ENCODE results near the gene KRTAP9-4. TPM values are rescaled to one million over a fixed set of nuclear protein-coding genes. Genes with fewer than 3 reads are reported as not detected.

KRTAP9-4 gene
- total RNA-seq, 1 experiment from 2014 or later: not detected

DNA sequence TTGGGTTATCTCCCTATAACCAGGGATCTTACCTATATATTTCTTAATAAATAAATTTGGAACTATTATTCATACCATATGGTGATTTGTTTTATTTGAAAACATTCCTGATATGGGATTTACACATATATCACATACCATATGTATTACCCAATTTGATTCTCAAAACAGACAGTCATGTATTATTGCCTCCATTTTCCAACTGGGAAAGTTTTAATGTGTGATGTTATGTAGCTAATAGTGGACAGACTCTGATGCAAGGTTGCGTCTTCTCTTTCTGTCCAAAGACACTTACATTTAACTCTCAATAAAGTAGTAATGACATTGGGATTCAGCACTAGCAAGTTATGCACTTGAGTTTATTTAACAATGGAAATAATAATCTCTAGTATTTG is 6.8 kb downstream of the KRTAP9-4 start:
- ATAC-seq (no peak), DNase-seq (ENCODE audit: low read depth, low spot score) (no peak)
- POLR2A ChIA-PET: no interaction called here
- RAD21 ChIA-PET (ENCODE audit: low non-redundant PET in 1 of 2, low total read pairs in 2 of 2, uncharacterized antibody in 2 of 2, unreplicated experiment in 2 of 2): no interaction called here
- Histone ChIP-seq H3K4me3 (replicated peaks in 1 of 2; ENCODE audit: low read depth in 1 of 2, low read length in 2 of 2) (no peak overlapping the region), H3K9me2 (ENCODE audit: insufficient read depth) (no peaks in the 10 kb centered on the region), H3K27ac (ENCODE audit: low read depth, low read length) (no peak overlapping the region), H3K4me2 (ENCODE audit: low read length) (no peak overlapping the region), H2AFZ (ENCODE audit: low read depth, low read length, poor library complexity, severe bottlenecking) (no peak overlapping the region), H4K20me1 (ENCODE audit: insufficient read depth) (no peaks in the 10 kb centered on the region), H3K9me3 (ENCODE audit: control insufficient read depth in 1 of 2, insufficient read depth in 1 of 2, low read depth in 1 of 2, low read length in 2 of 2) (no peaks in the 10 kb centered on the region), H3K4me1 (ENCODE audit: control insufficient read depth in 1 of 2, insufficient read depth in 2 of 2, low read length in 2 of 2) (no peaks in the 10 kb centered on the region), H3K27me3 (ENCODE audit: insufficient read depth, low read length) (no peaks in the 10 kb centered on the region), H3K36me3 (ENCODE audit: control insufficient read depth in 1 of 2, insufficient read depth in 2 of 2, low read length in 2 of 2) (no peaks in the 10 kb centered on the region), H3K79me2 (ENCODE audit: insufficient read depth, low read length) (no peaks in the 10 kb centered on the region), H3K9ac (ENCODE audit: low read length) (no peak overlapping the region)
- TF ChIP-seq, protein P1, sequence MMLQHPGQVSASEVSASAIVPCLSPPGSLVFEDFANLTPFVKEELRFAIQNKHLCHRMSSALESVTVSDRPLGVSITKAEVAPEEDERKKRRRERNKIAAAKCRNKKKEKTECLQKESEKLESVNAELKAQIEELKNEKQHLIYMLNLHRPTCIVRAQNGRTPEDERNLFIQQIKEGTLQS (IDR thresholded peaks at IDR 0.05): no peak
- TF ChIP-seq RAD21 (IDR thresholded peaks at IDR 0.05; ENCODE audit: low read depth) (no peak), ZNF274 (IDR thresholded peaks at IDR 0.05; ENCODE audit: low read depth, low read length) (no peak), SIN3A (IDR thresholded peaks at IDR 0.05; ENCODE audit: low read depth) (no peak), POLR2A (IDR thresholded peaks at IDR 0.05; ENCODE audit: borderline replicate concordance, extremely low read depth, insufficient read depth, insufficient read length) (no peak), FOSL1 (IDR thresholded peaks at IDR 0.05; ENCODE audit: low read depth) (no peak), CEBPB (IDR thresholded peaks at IDR 0.05; ENCODE audit: low read depth) (no peak), YY1 (IDR thresholded peaks at IDR 0.05; ENCODE audit: extremely low read depth, insufficient replicate concordance, low read depth, low read length) (no peak), ELF1 (IDR thresholded peaks at IDR 0.05; ENCODE audit: borderline replicate concordance, low read depth) (no peak), JUND (IDR thresholded peaks at IDR 0.05) (no peak), EGR1 (IDR thresholded peaks at IDR 0.05; ENCODE audit: low read depth) (no peak)
- TF ChIP-seq, protein P2, sequence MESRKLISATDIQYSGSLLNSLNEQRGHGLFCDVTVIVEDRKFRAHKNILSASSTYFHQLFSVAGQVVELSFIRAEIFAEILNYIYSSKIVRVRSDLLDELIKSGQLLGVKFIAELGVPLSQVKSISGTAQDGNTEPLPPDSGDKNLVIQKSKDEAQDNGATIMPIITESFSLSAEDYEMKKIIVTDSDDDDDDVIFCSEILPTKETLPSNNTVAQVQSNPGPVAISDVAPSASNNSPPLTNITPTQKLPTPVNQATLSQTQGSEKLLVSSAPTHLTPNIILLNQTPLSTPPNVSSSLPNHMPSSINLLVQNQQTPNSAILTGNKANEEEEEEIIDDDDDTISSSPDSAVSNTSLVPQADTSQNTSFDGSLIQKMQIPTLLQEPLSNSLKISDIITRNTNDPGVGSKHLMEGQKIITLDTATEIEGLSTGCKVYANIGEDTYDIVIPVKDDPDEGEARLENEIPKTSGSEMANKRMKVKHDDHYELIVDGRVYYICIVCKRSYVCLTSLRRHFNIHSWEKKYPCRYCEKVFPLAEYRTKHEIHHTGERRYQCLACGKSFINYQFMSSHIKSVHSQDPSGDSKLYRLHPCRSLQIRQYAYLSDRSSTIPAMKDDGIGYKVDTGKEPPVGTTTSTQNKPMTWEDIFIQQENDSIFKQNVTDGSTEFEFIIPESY (IDR thresholded peaks at IDR 0.05; ENCODE audit: extremely low read depth, insufficient replicate concordance, low read length): no peak
- CTCF ChIA-PET: no interaction called here
- intact Hi-C loops (cut with micrococcal nuclease): no loop called here
- no TSS peak for BruUV-seq (replicated peaks)

Data from HCT116 (cell line).